HL-60 (cell line): ENCODE results near the gene SDHC.

Source experiments
- POLR2AphosphoS5 ChIP-seq: IDR thresholded peaks from 2 replicates; pipeline ENCODE4 v1.6.1; 2012; ENCODE audit warnings: low read depth
- SPI1 ChIP-seq: IDR thresholded peaks from 2 replicates; pipeline ENCODE4 v1.6.1; 2012; ENCODE audit warnings: low read depth, mild to moderate bottlenecking, borderline replicate concordance
- TF ChIP-seq, protein P1 (sequence below): IDR thresholded peaks from one replicate; pipeline ENCODE4 v1.5.1; 2011; ENCODE audit warnings: low read length, control low read depth, inconsistent platforms; ENCODE audit not compliant: insufficient read depth
- TF ChIP-seq, protein P2 (sequence below): IDR thresholded peaks from 2 replicates; pipeline ENCODE4 v1.6.1; 2012; ENCODE audit warnings: low read depth; ENCODE audit not compliant: insufficient replicate concordance

DNA sequence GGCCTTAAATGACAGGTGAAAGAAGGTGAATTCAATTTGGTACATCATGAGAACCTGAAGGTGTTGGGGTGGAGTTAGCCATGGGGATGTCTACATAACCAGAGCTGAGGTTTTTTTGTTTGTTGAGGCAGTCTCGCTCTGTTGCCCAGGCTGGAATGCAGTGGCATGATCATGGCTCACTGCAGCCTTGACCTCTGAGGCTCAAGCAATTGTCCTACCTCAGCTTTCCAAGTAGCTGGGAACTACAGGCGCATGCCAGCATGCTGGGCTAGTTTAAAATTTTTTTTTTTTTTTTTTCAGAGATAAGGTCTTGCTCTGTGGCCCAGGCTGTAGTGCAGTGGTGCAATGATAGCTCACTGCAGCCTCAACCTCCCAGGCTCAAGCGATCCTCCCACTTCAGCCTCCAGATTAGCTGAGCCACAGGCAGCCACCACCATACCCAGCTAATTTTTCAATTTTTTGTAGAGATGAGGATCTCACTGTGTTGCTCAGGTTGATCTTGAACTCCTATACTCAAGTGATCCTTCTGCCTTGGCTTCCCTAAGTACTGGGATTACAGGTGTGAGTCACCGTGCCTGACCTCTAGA is 2.5 kb upstream of the SDHC start:
- TF ChIP-seq, protein P1, sequence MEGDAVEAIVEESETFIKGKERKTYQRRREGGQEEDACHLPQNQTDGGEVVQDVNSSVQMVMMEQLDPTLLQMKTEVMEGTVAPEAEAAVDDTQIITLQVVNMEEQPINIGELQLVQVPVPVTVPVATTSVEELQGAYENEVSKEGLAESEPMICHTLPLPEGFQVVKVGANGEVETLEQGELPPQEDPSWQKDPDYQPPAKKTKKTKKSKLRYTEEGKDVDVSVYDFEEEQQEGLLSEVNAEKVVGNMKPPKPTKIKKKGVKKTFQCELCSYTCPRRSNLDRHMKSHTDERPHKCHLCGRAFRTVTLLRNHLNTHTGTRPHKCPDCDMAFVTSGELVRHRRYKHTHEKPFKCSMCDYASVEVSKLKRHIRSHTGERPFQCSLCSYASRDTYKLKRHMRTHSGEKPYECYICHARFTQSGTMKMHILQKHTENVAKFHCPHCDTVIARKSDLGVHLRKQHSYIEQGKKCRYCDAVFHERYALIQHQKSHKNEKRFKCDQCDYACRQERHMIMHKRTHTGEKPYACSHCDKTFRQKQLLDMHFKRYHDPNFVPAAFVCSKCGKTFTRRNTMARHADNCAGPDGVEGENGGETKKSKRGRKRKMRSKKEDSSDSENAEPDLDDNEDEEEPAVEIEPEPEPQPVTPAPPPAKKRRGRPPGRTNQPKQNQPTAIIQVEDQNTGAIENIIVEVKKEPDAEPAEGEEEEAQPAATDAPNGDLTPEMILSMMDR = no peak
- TF ChIP-seq POLR2AphosphoS5 = no peak
- TF ChIP-seq, protein P2, sequence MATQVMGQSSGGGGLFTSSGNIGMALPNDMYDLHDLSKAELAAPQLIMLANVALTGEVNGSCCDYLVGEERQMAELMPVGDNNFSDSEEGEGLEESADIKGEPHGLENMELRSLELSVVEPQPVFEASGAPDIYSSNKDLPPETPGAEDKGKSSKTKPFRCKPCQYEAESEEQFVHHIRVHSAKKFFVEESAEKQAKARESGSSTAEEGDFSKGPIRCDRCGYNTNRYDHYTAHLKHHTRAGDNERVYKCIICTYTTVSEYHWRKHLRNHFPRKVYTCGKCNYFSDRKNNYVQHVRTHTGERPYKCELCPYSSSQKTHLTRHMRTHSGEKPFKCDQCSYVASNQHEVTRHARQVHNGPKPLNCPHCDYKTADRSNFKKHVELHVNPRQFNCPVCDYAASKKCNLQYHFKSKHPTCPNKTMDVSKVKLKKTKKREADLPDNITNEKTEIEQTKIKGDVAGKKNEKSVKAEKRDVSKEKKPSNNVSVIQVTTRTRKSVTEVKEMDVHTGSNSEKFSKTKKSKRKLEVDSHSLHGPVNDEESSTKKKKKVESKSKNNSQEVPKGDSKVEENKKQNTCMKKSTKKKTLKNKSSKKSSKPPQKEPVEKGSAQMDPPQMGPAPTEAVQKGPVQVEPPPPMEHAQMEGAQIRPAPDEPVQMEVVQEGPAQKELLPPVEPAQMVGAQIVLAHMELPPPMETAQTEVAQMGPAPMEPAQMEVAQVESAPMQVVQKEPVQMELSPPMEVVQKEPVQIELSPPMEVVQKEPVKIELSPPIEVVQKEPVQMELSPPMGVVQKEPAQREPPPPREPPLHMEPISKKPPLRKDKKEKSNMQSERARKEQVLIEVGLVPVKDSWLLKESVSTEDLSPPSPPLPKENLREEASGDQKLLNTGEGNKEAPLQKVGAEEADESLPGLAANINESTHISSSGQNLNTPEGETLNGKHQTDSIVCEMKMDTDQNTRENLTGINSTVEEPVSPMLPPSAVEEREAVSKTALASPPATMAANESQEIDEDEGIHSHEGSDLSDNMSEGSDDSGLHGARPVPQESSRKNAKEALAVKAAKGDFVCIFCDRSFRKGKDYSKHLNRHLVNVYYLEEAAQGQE = no peak
- TF ChIP-seq SPI1 = no peak
